ENCODE results near the gene IKZF3. TPM values are rescaled to one million over a fixed set of nuclear protein-coding genes. Genes with fewer than 3 reads are reported as not detected.
A peak's percentile ranks its signal among the peaks of the same experiment; 100 is the strongest.

IKZF3 gene
- total and polyA plus RNA-seq, 10 of the 15 experiments (the other 5 are each of a cell fraction or from before 2014, with no cell fraction given) = 5.5 to 98.2 (median 47.6) TPM

DNA sequence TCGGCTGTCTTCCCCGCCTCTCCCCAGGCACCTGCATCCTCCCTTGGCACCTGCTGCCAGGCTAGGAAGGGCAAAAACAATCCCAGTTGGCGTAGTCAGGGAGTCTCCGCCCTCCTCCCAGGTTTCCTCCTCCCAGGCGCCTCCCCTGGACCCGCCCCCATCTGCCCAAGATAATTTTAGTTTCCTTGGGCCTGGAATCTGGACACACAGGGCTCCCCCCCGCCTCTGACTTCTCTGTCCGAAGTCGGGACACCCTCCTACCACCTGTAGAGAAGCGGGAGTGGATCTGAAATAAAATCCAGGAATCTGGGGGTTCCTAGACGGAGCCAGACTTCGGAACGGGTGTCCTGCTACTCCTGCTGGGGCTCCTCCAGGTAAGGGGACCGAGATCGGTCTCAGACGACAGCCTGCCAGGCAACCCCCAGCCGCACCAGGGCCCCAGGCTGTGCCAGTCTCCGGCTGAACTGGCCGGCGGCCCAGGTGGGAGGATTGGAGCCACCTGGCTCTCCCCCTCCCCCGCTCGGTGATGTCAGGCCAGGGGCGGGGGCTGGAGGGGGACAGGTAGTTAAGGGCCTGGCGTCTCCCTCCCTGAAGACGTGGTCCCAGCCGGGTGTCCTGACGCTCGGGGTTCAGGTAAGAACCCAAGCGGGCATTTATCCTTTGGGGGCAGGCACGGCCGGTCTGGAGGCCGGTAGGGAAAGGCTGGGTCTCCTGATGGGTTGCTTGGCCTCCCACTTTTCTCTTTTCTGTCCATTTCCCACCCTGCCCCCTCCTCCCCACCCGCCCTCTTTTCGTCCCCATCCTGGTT is 126.1 kb downstream of the IKZF3 start, which contains the start of gene GRB7:
GRB7 (plus strand) TSS at position 179 of the 808 bp plus-strand sequence. CDS start 4,364 bp downstream, outside the sequence.
- no peak for FAIRE-seq
- no peaks in the 10 kb centered on the region for H4K20me1 ChIP-seq (ENCODE audit: control insufficient read depth, insufficient read depth)
- POLR2A ChIA-PET = no interaction called here
- H3K27me3 ChIP-seq (replicated peaks in 1 of 2; ENCODE audit: control insufficient read depth in 2 of 2, insufficient read depth in 2 of 2, low read length in 1 of 2) = peaks cover 0 to 2% of the 10 kb centered on the region in 2 experiments; a peak in 2 of 4 replicates
- 8% methylated on average over 21 of the region's 34 CpGs for WGBS (ENCODE audit: insufficient coverage, insufficient replicate concordance, low lambda C conversion rate, missing lambda C conversion rate)
- SMC1A ChIA-PET (ENCODE audit: uncharacterized antibody, unreplicated experiment) = interaction anchor here (0.9 kb wide), 1 partner anchor 54 kb away, joined by 3 read pairs; no protein-coding TSS in a partner anchor
- H2AFZ ChIP-seq (ENCODE audit: control insufficient read depth, low read depth, low read length) = peak within 1 kb of the TSS; percentile 54
- peak within 1 kb of the TSS; percentile 47 for H3K4me3 ChIP-seq
- H3K79me2 ChIP-seq (ENCODE audit: control insufficient read depth, insufficient read depth, low read length) = no peaks in the 10 kb centered on the region
- CTCF ChIA-PET = no interaction called here
- H3K9ac ChIP-seq (ENCODE audit: control insufficient read depth, insufficient read depth, low read length) = no peak within 1 kb of the TSS; the same call in 1 of the 2 replicates
- in situ Hi-C loops (cut with MboI) (no loop called here), intact Hi-C loops (cut with micrococcal nuclease; ENCODE audit: unreplicated experiment) (no loop called here)
- peaks cover 10% of the 10 kb centered on the region for H3K4me1 ChIP-seq (ENCODE audit: control insufficient read depth, insufficient read depth, low read length)
- H3K27ac ChIP-seq (ENCODE audit: control insufficient read depth, insufficient read depth) = no peak within 1 kb of the TSS
- TF ChIP-seq IKZF2 (IDR thresholded peaks at IDR 0.05) (peak in 1 of 2 experiments; percentile 12; a peak in 1 of 4 replicates), PAX5 (IDR thresholded peaks at IDR 0.05; ENCODE audit: borderline replicate concordance, low read depth, low read length) (no peak), LARP7 (IDR thresholded peaks at IDR 0.05) (peak; percentile 24; the same call in 1 of the 2 replicates), IKZF1 (conservative IDR thresholded peaks at IDR 0.05) (0 out of 2 replicates have a peak, but pooled peaks have one; percentile 13)
- RAD21 ChIA-PET (ENCODE audit: unreplicated experiment) = no interaction called here
- DNase-seq (ENCODE audit: low read depth, low spot score) = no peak
- H3K4me2 ChIP-seq (ENCODE audit: control insufficient read depth, insufficient read depth) = peak within 1 kb of the TSS; percentile 70
- H3K9me3 ChIP-seq (replicated peaks; ENCODE audit: control insufficient read depth, insufficient read depth, low read length) = no peaks in the 10 kb centered on the region
- no TSS peak for BruUV-seq (replicated peaks)
- H3K36me3 ChIP-seq (ENCODE audit: control insufficient read depth in 2 of 2, insufficient read depth in 2 of 2, low read length in 1 of 2) = no peaks in the 10 kb centered on the region
- peak; percentile 45 for ATAC-seq

DNA sequence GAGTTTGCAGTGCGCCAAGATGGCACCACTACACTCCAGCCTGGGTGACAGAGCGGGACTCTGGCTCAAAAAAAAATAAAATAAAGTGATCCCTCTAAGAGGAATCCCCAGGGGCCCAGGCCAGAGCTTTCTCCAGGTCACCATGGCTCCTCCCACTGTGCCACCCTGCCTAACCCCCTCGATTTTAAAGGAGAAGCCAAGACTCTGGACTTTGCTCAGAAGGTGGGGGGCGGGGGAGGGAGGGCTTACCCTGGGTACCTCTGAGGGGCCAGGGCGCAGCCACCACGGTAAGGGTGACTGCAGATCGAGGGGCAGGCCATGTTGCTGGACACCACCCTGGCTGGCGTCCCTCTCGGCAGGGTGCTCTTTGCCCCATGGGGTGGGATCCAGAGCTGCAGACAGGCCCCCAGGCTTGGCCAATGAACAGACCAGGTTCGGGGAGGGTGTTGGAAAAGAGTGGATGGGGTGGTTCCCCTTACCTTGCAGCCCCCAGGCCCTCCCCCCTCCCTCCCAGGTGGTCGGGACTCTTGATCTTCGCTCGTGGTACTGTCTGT is 126.8 kb downstream of the IKZF3 start:
- ChIA-PET SMC1A (ENCODE audit: uncharacterized antibody, unreplicated experiment) (interaction anchor here (0.9 kb wide), 1 partner anchor 53 kb away, joined by 3 read pairs; no protein-coding TSS in a partner anchor), POLR2A (no interaction called here), CTCF (interaction anchor here (1.0 kb wide), 2 partner anchors 12 to 115 kb away, joined by 3 to 4 read pairs; no protein-coding TSS in a partner anchor), RAD21 (ENCODE audit: unreplicated experiment) (no interaction called here)
- H3K36me3 ChIP-seq (ENCODE audit: control insufficient read depth in 2 of 2, insufficient read depth in 2 of 2, low read length in 1 of 2) = no peaks in the 10 kb centered on the region
- H3K9ac ChIP-seq (ENCODE audit: control insufficient read depth, insufficient read depth, low read length) = no peak overlapping the region
- H3K27ac ChIP-seq (ENCODE audit: control insufficient read depth, insufficient read depth) = no peak overlapping the region
- 56% methylated on average over 12 of the region's 13 CpGs for WGBS (ENCODE audit: insufficient coverage, insufficient replicate concordance, low lambda C conversion rate, missing lambda C conversion rate)
- H3K9me3 ChIP-seq (replicated peaks; ENCODE audit: control insufficient read depth, insufficient read depth, low read length) = no peaks in the 10 kb centered on the region
- H3K4me1 ChIP-seq (ENCODE audit: control insufficient read depth, insufficient read depth, low read length) = peaks cover 10% of the 10 kb centered on the region
- intact Hi-C loops (cut with micrococcal nuclease; ENCODE audit: unreplicated experiment) (no loop called here), in situ Hi-C loops (cut with MboI) (no loop called here)
- H3K4me2 ChIP-seq (ENCODE audit: control insufficient read depth, insufficient read depth) = no peak overlapping the region
- DNase-seq (ENCODE audit: low read depth, low spot score) (no peak), FAIRE-seq (no peak), ATAC-seq (no peak)
- H4K20me1 ChIP-seq (ENCODE audit: control insufficient read depth, insufficient read depth) = no peaks in the 10 kb centered on the region
- no TSS peak for BruUV-seq (replicated peaks)
- peaks cover 0 to 2% of the 10 kb centered on the region in 2 experiments; a peak in 1 of 4 replicates for H3K27me3 ChIP-seq (replicated peaks in 1 of 2; ENCODE audit: control insufficient read depth in 2 of 2, insufficient read depth in 2 of 2, low read length in 1 of 2)
- H2AFZ ChIP-seq (ENCODE audit: control insufficient read depth, low read depth, low read length) = no peak overlapping the region
- no peaks in the 10 kb centered on the region for H3K79me2 ChIP-seq (ENCODE audit: control insufficient read depth, insufficient read depth, low read length)
- no peak overlapping the region for H3K4me3 ChIP-seq
- TF ChIP-seq DPF2 (IDR thresholded peaks at IDR 0.05) (no peak), FOXK2 (IDR thresholded peaks at IDR 0.05) (no peak), JUND (IDR thresholded peaks at IDR 0.05; ENCODE audit: low read depth, low read length) (no peak), STAT3 (IDR thresholded peaks at IDR 0.05; ENCODE audit: low read depth, low read length) (no peak), YY1 (IDR thresholded peaks at IDR 0.05; ENCODE audit: low read depth, low read length) (no peak), RELB (IDR thresholded peaks at IDR 0.05; ENCODE audit: low read depth) (no peak), NFYB (IDR thresholded peaks at IDR 0.05; ENCODE audit: insufficient read depth, low read depth, low read length) (no peak), ESRRA (IDR thresholded peaks at IDR 0.05; ENCODE audit: low read length) (no peak)
- TF ChIP-seq, protein P1, sequence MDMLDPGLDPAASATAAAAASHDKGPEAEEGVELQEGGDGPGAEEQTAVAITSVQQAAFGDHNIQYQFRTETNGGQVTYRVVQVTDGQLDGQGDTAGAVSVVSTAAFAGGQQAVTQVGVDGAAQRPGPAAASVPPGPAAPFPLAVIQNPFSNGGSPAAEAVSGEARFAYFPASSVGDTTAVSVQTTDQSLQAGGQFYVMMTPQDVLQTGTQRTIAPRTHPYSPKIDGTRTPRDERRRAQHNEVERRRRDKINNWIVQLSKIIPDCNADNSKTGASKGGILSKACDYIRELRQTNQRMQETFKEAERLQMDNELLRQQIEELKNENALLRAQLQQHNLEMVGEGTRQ (IDR thresholded peaks at IDR 0.05; ENCODE audit: borderline replicate concordance, low read depth, low read length) = no peak
